ENCODE measurements around the gene PCED1B. TPM values are rescaled to one million over a fixed set of nuclear protein-coding genes. Genes with fewer than 3 reads are reported as not detected.

The PCED1B gene
- total RNA-seq, 5 donors from 2014 or later (not counting 1 experiment from before 2014, with no cell fraction given): 53.7 to 159 (median 119) TPM

DNA sequence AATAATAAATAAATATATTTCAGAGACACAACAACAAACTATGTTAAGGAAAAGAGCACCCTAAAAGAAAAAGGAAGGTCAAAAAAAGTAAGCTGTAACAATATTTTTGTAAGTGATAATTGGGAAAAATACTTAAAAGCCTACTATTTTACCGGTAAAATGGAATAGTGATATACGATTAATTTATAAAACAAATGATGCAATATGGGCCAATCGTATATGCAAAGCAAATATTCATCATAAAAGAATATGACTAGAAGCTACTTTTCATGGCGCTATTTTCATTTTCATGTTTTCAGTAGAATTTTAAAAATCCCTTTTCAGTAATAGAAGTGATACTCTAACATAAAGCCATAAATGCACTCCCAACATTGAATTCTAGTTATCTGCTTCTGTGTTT lies 131.4 kb downstream of the PCED1B start:
- Histone ChIP-seq H3K4me1 (ENCODE audit: control insufficient read depth in 1 of 2, extremely low read depth in 1 of 2, insufficient read depth in 2 of 2, low read length in 2 of 2) (peaks cover 50 to 56% of the 10 kb centered on the region in 2 experiments), H3K4me3 (ENCODE audit: control insufficient read depth in 1 of 2, extremely low read depth in 1 of 2, low read length in 1 of 2) (peak overlapping the region; percentile 11 to 73), H3K27ac (ENCODE audit: low read length) (peak overlapping the region; percentile 79), H3K27me3 (replicated peaks in 1 of 2; ENCODE audit: control insufficient read depth in 2 of 2, extremely low read depth in 1 of 2, insufficient read depth in 2 of 2, low read length in 1 of 2) (no peaks in the 10 kb centered on the region), H3K36me3 (ENCODE audit: control insufficient read depth in 2 of 2, extremely low read depth in 1 of 2, insufficient read depth in 1 of 2, low read length in 1 of 2) (peaks cover 10 to 50% of the 10 kb centered on the region in 2 donors), H3K9me3 (no peaks in the 10 kb centered on the region)
- H3K4me1 Mint-ChIP-seq: peaks cover 63 to 79% (median 68%) of the 10 kb centered on the region in 3 donors
- WGBS (ENCODE audit: insufficient coverage): no CpG with 5 or more reads among the region's 4 CpGs
- ChIA-PET CTCF (interaction anchor here (0.5 to 3.1 kb wide), 8 partner anchors 9 to 780 kb away, joined by 3 to 13 read pairs (median 3); no protein-coding TSS in a partner anchor), POLR2A (interaction anchor here in 1 of 2 donors (1.1 kb wide), 1 partner anchor 9 kb away, joined by 5 read pairs; no protein-coding TSS in a partner anchor)
- H3K27ac Mint-ChIP-seq: peak overlapping the region; percentile 94 to 96
- peaks cover 75% of the 10 kb centered on the region for H3K36me3 Mint-ChIP-seq
- H3K27me3 Mint-ChIP-seq: no peaks in the 10 kb centered on the region
- H3K9me3 Mint-ChIP-seq: no peaks in the 10 kb centered on the region
- DNase-seq: no peak
- peak overlapping the region; percentile 91 to 96 (median 95) for H3K4me3 Mint-ChIP-seq
- no peak for ATAC-seq (replicated peaks in 1 of 4)

GRCh38 chr12:47212701-47213039 lies 133.2 kb downstream of the PCED1B start:
- peak overlapping the region; percentile 75 for H3K27ac ChIP-seq (ENCODE audit: low read length)
- H3K9me3 ChIP-seq: no peaks in the 10 kb centered on the region
- DNase-seq (no peak), ATAC-seq (replicated peaks in 1 of 4) (no peak)
- ChIA-PET CTCF (interaction anchor here (0.8 to 3.1 kb wide), 5 partner anchors 13 to 185 kb away, joined by 4 to 13 read pairs (median 7); no protein-coding TSS in a partner anchor), POLR2A (interaction anchor here in 1 of 2 donors (0.7 kb wide), 1 partner anchor 943 kb away, joined by 4 read pairs; no protein-coding TSS in a partner anchor)
- peak overlapping the region; percentile 62 to 73 for H3K4me3 ChIP-seq (ENCODE audit: control insufficient read depth in 1 of 2, extremely low read depth in 1 of 2, low read length in 1 of 2)
- Mint-ChIP-seq H3K4me3 (peak overlapping the region; percentile 91 to 96 (median 95)), H3K4me1 (peaks cover 44 to 60% (median 51%) of the 10 kb centered on the region in 3 donors), H3K27me3 (no peaks in the 10 kb centered on the region), H3K27ac (peak overlapping the region; percentile 94 to 96), H3K36me3 (peaks cover 64% of the 10 kb centered on the region), H3K9me3 (no peaks in the 10 kb centered on the region)
- H3K27me3 ChIP-seq (replicated peaks in 1 of 2; ENCODE audit: control insufficient read depth in 2 of 2, extremely low read depth in 1 of 2, insufficient read depth in 2 of 2, low read length in 1 of 2): no peaks in the 10 kb centered on the region
- peaks cover 5 to 33% of the 10 kb centered on the region in 2 donors for H3K36me3 ChIP-seq (ENCODE audit: control insufficient read depth in 2 of 2, extremely low read depth in 1 of 2, insufficient read depth in 1 of 2, low read length in 1 of 2)
- peaks cover 35 to 37% of the 10 kb centered on the region in 2 experiments for H3K4me1 ChIP-seq (ENCODE audit: control insufficient read depth in 1 of 2, extremely low read depth in 1 of 2, insufficient read depth in 2 of 2, low read length in 2 of 2)

DNA sequence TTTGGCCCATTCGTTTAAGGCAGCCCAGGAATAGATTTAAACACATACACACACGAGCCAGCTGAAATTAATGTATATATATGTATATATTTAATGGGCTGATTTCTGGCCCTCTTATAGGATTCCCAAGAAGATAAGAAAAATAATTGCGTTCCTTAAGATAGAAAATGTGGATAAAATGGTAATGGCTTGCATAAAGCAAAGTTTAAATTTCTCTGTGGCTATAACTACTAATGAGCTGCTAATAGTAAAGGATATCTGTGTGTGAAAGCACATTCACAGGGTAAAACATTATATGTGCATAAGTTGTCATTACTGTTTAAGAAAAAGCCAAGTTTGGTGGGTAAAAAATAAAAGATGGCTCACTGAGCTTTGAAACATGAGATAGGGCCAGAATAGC lies 134.0 kb downstream of the PCED1B start:
- ChIA-PET CTCF (interaction anchor here (0.5 to 3.1 kb wide), 8 partner anchors 12 to 1219 kb away, joined by 3 to 13 read pairs (median 4); no protein-coding TSS in a partner anchor), POLR2A (interaction anchor here in 1 of 2 donors (0.6 to 0.9 kb wide), 2 partner anchors 14 to 83 kb away, joined by 3 to 4 read pairs; no protein-coding TSS in a partner anchor)
- no peak for ATAC-seq (replicated peaks in 1 of 4)
- no peak for DNase-seq
- peaks cover 33 to 40% of the 10 kb centered on the region in 2 experiments for H3K4me1 ChIP-seq (ENCODE audit: control insufficient read depth in 1 of 2, extremely low read depth in 1 of 2, insufficient read depth in 2 of 2, low read length in 2 of 2)
- H3K27ac ChIP-seq (ENCODE audit: low read length): peak overlapping the region; percentile 75
- H3K4me1 Mint-ChIP-seq: peaks cover 45 to 52% (median 50%) of the 10 kb centered on the region in 3 donors
- H3K36me3 ChIP-seq (ENCODE audit: control insufficient read depth in 2 of 2, extremely low read depth in 1 of 2, insufficient read depth in 1 of 2, low read length in 1 of 2): peaks cover 5 to 29% of the 10 kb centered on the region in 2 donors
- peak overlapping the region; percentile 91 to 96 (median 95) for H3K4me3 Mint-ChIP-seq
- no peaks in the 10 kb centered on the region for H3K27me3 ChIP-seq (replicated peaks in 1 of 2; ENCODE audit: control insufficient read depth in 2 of 2, extremely low read depth in 1 of 2, insufficient read depth in 2 of 2, low read length in 1 of 2)
- WGBS (ENCODE audit: insufficient coverage): no CpG with 5 or more reads among the region's 3 CpGs
- peak overlapping the region; percentile 73 to 79 for H3K4me3 ChIP-seq (ENCODE audit: control insufficient read depth in 1 of 2, extremely low read depth in 1 of 2, low read length in 1 of 2)
- H3K9me3 ChIP-seq: no peaks in the 10 kb centered on the region
- peak overlapping the region; percentile 94 to 96 for H3K27ac Mint-ChIP-seq
- peaks cover 66% of the 10 kb centered on the region for H3K36me3 Mint-ChIP-seq
- no peaks in the 10 kb centered on the region for H3K9me3 Mint-ChIP-seq
- H3K27me3 Mint-ChIP-seq: no peaks in the 10 kb centered on the region

DNA sequence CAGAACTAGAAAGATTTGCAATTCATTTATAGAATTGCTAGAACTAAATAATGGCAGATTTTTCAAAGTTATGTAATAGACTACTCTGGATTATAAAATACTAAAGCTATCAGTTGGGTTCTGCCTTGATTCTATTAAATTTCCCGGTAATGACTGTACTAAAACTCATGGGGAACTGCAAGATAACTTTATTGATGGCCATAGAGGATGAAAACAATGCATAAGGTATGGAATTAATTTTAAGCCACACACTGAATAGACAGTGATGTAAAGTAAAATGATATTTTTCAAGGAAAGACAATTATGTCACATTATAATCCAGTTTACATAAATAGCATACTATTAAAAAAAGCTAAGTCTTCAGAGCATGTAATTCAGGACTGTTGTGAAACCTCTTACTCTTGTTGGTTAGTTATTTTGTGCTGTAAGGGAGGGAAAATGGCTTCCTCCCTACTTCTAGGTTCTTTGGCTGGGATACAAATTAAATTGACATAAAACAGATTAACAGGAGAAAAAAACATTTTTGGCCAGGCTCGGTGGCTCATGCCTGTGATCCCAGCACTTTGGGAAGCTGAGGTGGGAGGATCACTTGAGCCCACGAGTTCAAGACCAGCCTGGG lies 134.7 kb downstream of the PCED1B start:
- Mint-ChIP-seq H3K4me1 (peaks cover 43 to 47% (median 46%) of the 10 kb centered on the region in 3 donors), H3K4me3 (peak overlapping the region; percentile 91 to 96 (median 95)), H3K27ac (peak overlapping the region; percentile 94 to 96), H3K9me3 (no peaks in the 10 kb centered on the region), H3K36me3 (peaks cover 61% of the 10 kb centered on the region), H3K27me3 (no peaks in the 10 kb centered on the region)
- peak overlapping the region; percentile 75 for H3K27ac ChIP-seq (ENCODE audit: low read length)
- WGBS (ENCODE audit: insufficient coverage): no CpG with 5 or more reads among the region's 3 CpGs
- peak overlapping the region; percentile 73 to 79 for H3K4me3 ChIP-seq (ENCODE audit: control insufficient read depth in 1 of 2, extremely low read depth in 1 of 2, low read length in 1 of 2)
- ChIA-PET POLR2A (interaction anchor here in 1 of 2 donors (0.6 to 0.9 kb wide), 2 partner anchors 14 to 82 kb away, joined by 3 to 4 read pairs; no protein-coding TSS in a partner anchor), CTCF (interaction anchor here (0.5 to 1.2 kb wide), 8 partner anchors 11 to 1220 kb away, joined by 3 to 7 read pairs (median 4); no protein-coding TSS in a partner anchor)
- ATAC-seq (replicated peaks in 1 of 4) (no peak), DNase-seq (no peak)
- no peaks in the 10 kb centered on the region for H3K27me3 ChIP-seq (replicated peaks in 1 of 2; ENCODE audit: control insufficient read depth in 2 of 2, extremely low read depth in 1 of 2, insufficient read depth in 2 of 2, low read length in 1 of 2)
- peaks cover 0 to 22% of the 10 kb centered on the region in 2 donors for H3K36me3 ChIP-seq (ENCODE audit: control insufficient read depth in 2 of 2, extremely low read depth in 1 of 2, insufficient read depth in 1 of 2, low read length in 1 of 2)
- no peaks in the 10 kb centered on the region for H3K9me3 ChIP-seq
- H3K4me1 ChIP-seq (ENCODE audit: control insufficient read depth in 1 of 2, extremely low read depth in 1 of 2, insufficient read depth in 2 of 2, low read length in 2 of 2): peaks cover 32 to 33% of the 10 kb centered on the region in 2 experiments

GRCh38 chr12:47214771-47215170 lies 135.3 kb downstream of the PCED1B start:
- Mint-ChIP-seq H3K36me3 (peaks cover 62% of the 10 kb centered on the region), H3K4me3 (peak overlapping the region; percentile 91 to 96 (median 95)), H3K27ac (peak overlapping the region; percentile 96), H3K9me3 (no peaks in the 10 kb centered on the region), H3K4me1 (peaks cover 43 to 47% (median 46%) of the 10 kb centered on the region in 3 donors), H3K27me3 (no peaks in the 10 kb centered on the region)
- H3K36me3 ChIP-seq (ENCODE audit: control insufficient read depth in 2 of 2, extremely low read depth in 1 of 2, insufficient read depth in 1 of 2, low read length in 1 of 2): peaks cover 0 to 16% of the 10 kb centered on the region in 2 donors
- peak overlapping the region; percentile 75 for H3K27ac ChIP-seq (ENCODE audit: low read length)
- 20% methylated on average over 1 of the region's 7 CpGs for WGBS (ENCODE audit: insufficient coverage)
- ChIA-PET CTCF (interaction anchor here (0.7 to 0.8 kb wide), 2 partner anchors 11 to 184 kb away, joined by 3 read pairs; no protein-coding TSS in a partner anchor), POLR2A (interaction anchor here in 1 of 2 donors (0.6 to 1.0 kb wide), 2 partner anchors 12 to 71 kb away, joined by 4 to 8 read pairs; no protein-coding TSS in a partner anchor)
- no peaks in the 10 kb centered on the region for H3K27me3 ChIP-seq (replicated peaks in 1 of 2; ENCODE audit: control insufficient read depth in 2 of 2, extremely low read depth in 1 of 2, insufficient read depth in 2 of 2, low read length in 1 of 2)
- peak overlapping the region; percentile 73 to 79 for H3K4me3 ChIP-seq (ENCODE audit: control insufficient read depth in 1 of 2, extremely low read depth in 1 of 2, low read length in 1 of 2)
- ATAC-seq (replicated peaks in 1 of 4) (no peak), DNase-seq (peak in 3 of 35 experiments; percentile 19 to 34 (median 34))
- H3K4me1 ChIP-seq (ENCODE audit: control insufficient read depth in 1 of 2, extremely low read depth in 1 of 2, insufficient read depth in 2 of 2, low read length in 2 of 2): peaks cover 28 to 31% of the 10 kb centered on the region in 2 experiments
- no peaks in the 10 kb centered on the region for H3K9me3 ChIP-seq

GRCh38 chr12:47216150-47216677 lies 136.8 kb downstream of the PCED1B start:
- peaks cover 38 to 47% (median 41%) of the 10 kb centered on the region in 3 donors for H3K4me1 Mint-ChIP-seq
- no peaks in the 10 kb centered on the region for H3K27me3 Mint-ChIP-seq
- peak overlapping the region; percentile 96 for H3K27ac Mint-ChIP-seq

More at GRCh38 chr12:47216150-47216677, 136.8 kb downstream of the PCED1B start:
- H3K36me3 ChIP-seq (ENCODE audit: control insufficient read depth in 2 of 2, extremely low read depth in 1 of 2, insufficient read depth in 1 of 2, low read length in 1 of 2): peaks cover 0 to 13% of the 10 kb centered on the region in 2 donors
- no peaks in the 10 kb centered on the region for H3K27me3 ChIP-seq (replicated peaks in 1 of 2; ENCODE audit: control insufficient read depth in 2 of 2, extremely low read depth in 1 of 2, insufficient read depth in 2 of 2, low read length in 1 of 2)
- DNase-seq (peak; percentile 44 to 85 (median 64)), ATAC-seq (replicated peaks in 1 of 4) (peak; percentile 67 to 72 (median 71))
- H3K4me1 ChIP-seq (ENCODE audit: control insufficient read depth in 1 of 2, extremely low read depth in 1 of 2, insufficient read depth in 2 of 2, low read length in 2 of 2): peaks cover 27% of the 10 kb centered on the region in 2 experiments
- Mint-ChIP-seq H3K4me3 (peak overlapping the region; percentile 91 to 96 (median 95)), H3K36me3 (peaks cover 59% of the 10 kb centered on the region), H3K9me3 (no peaks in the 10 kb centered on the region)
- ChIA-PET CTCF (interaction anchor here in 1 of 2 donors (0.6 to 3.7 kb wide), 9 partner anchors 9 to 183 kb away, joined by 3 to 25 read pairs (median 6); no protein-coding TSS in a partner anchor), POLR2A (interaction anchor here (0.7 to 1.3 kb wide), 12 partner anchors 9 to 1079 kb away, joined by 3 to 12 read pairs (median 4); partner anchors contain the start of gene PCED1B (in 1 of the 2))
- peak overlapping the region; percentile 75 for H3K27ac ChIP-seq (ENCODE audit: low read length)
- no peaks in the 10 kb centered on the region for H3K9me3 ChIP-seq
- WGBS (ENCODE audit: insufficient coverage): 0% methylated on average over 4 of the region's 8 CpGs
- H3K4me3 ChIP-seq (ENCODE audit: control insufficient read depth in 1 of 2, extremely low read depth in 1 of 2, low read length in 1 of 2): peak overlapping the region; percentile 73 to 79

Data from T-cell (primary cell).